ENCODE data around the gene ZNF512B.
"Not testable (repeated sequence)": the region's sequence is repeated elsewhere in the genome, so short reads cannot be mapped to it uniquely, and the experiment has no call there.

The ZNF512B gene

GRCh38 chr20:63935447-63935846 is 34.3 kb downstream of the ZNF512B start:
- H3K4me3 ChIP-seq (ENCODE audit: low read depth, low read length), result no peak overlapping the region

GRCh38 chr20:63934271-63935068 is 35.3 kb downstream of the ZNF512B start:
- H3K4me3 ChIP-seq (ENCODE audit: low read depth, low read length), result no peak overlapping the region

DNA sequence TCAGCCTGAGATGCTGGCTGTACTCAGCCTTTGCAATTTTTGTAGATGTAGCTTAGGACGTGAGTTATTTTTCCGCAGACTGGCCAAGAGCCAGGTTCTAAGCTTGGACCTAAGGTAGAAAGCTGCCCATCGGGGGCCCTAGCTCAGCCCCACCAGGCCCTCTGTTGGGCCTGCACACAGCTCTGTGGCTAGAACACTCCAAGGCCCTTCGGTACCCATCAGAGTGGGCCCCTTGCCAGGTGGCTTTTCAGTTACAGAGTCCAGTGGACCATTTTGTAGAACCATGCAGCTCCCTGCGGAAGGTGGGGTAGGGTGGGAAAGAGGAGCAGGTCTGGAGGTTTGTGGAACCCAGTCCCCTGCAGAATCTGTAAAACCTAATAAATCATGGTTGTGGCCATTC is 36.1 kb downstream of the ZNF512B start:
- H3K4me3 ChIP-seq (ENCODE audit: low read depth, low read length), result no peak overlapping the region

DNA sequence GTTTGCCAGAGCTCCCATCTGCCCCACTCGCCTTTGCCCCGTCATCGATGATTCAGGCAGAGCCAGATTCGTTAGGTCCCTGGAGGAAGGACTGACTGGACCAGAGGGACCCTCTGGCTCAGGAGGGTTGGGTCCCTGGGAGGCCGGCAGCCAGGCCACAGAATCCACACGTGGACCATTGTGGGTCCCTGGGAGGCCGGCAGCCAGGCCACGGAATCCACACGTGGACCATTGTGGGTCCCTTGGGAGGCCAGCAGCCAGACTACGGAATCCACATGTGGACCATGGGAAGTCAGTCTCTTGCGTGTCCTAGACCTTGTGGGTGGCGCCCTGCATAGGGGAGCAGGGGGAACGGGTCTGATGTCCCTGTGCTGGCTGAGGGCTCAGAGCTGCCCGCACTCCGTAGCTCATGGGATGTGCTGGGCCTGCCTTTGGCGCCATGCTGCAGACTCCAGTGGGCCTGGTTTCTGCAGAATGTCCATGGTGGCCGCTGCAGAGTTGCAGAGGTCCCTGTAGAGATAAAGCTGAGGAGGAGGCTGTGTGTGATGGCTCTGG is 37.0 kb downstream of the ZNF512B start:
- no peak overlapping the region for H3K4me3 ChIP-seq (ENCODE audit: low read depth, low read length)

GRCh38 chr20:63931735-63932134 is 38.0 kb downstream of the ZNF512B start:
- no peak overlapping the region for H3K4me3 ChIP-seq (ENCODE audit: low read depth, low read length)

- H3K4me3 ChIP-seq (ENCODE audit: low read depth, low read length), result no peak overlapping the region
These were observed 38.7 kb downstream of the ZNF512B start for GRCh38 chr20:63930971-63931553.

DNA sequence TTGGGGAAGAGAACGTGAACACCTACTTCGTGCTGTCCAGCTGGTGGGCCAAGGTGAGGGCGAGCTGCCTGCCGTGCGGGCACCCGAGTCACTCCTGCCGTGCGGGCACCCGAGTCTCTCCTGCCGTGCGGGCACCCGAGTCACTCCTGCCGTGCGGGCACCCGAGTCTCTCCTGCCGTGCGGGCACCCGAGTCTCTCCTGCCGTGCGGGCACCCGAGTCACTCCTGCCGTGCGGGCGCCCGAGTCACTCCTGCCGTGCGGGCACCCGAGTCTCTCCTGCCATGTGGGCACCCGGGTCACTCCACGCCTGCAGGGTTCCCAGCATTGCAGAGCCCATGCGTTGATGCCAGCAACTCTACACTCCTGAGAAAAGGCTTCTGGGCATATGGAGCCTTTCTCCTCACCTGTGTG is 40.3 kb downstream of the ZNF512B start:
- not testable (repeated sequence) for H3K4me3 ChIP-seq (ENCODE audit: low read depth, low read length)

GRCh38 chr20:63929071-63929470 is 40.7 kb downstream of the ZNF512B start:
- H3K4me3 ChIP-seq (ENCODE audit: low read depth, low read length), result no peak overlapping the region

- H3K4me3 ChIP-seq (ENCODE audit: low read depth, low read length), result no peak overlapping the region
These were observed 43.4 kb downstream of the ZNF512B start for GRCh38 chr20:63926298-63926697.

- no peak overlapping the region for H3K4me3 ChIP-seq (ENCODE audit: low read depth, low read length)
These were observed 45.5 kb downstream of the ZNF512B start for GRCh38 chr20:63924241-63924640.

DNA sequence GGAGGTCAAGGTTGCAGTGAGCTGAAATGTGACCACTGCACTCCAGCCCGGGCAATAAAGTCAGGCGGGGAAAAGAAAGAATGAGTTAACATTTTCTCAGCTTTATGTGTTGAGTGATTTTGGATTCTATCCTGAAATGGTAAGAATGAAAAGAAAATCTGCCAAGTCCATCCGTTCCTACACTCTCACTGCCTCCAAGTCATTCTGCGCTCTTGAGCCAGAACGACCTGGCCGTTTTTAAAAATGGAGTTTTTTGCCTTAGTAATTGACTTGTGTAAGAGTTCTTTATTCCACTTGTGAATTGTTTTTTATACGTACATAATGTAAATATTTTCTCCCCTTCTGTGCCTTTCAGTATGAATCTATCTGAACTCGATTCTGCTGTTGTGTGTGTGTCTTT is 46.1 kb downstream of the ZNF512B start:
- H3K4me3 ChIP-seq (ENCODE audit: low read depth, low read length), result no peak overlapping the region

- no peak overlapping the region for H3K4me3 ChIP-seq (ENCODE audit: low read depth, low read length)
These were observed 49.5 kb downstream of the ZNF512B start for GRCh38 chr20:63920226-63920625.

DNA sequence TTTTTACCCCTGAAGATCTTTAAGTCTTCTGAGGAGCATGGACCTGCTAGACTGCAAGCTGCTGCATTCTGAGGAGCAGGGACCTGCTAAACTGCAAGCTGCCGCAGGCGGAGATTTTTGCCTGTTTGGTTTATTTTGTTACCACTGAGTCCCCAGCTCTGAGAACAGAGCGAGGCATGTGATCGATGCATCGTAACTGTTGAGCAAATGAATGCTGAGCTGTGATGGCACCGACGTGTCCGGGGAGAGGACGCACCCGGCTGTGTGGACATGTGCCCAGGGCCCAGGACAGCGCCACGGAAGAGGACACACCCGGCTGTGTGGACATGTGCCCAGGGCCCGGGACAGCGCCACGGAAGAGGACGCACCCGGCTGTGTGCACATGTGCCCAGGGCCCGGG is 50.6 kb downstream of the ZNF512B start:
- H3K4me3 ChIP-seq (ENCODE audit: low read depth, low read length), result no peak overlapping the region

- no peak overlapping the region for H3K4me3 ChIP-seq (ENCODE audit: low read depth, low read length)
These were observed 51.9 kb downstream of the ZNF512B start for GRCh38 chr20:63917811-63918210.

DNA sequence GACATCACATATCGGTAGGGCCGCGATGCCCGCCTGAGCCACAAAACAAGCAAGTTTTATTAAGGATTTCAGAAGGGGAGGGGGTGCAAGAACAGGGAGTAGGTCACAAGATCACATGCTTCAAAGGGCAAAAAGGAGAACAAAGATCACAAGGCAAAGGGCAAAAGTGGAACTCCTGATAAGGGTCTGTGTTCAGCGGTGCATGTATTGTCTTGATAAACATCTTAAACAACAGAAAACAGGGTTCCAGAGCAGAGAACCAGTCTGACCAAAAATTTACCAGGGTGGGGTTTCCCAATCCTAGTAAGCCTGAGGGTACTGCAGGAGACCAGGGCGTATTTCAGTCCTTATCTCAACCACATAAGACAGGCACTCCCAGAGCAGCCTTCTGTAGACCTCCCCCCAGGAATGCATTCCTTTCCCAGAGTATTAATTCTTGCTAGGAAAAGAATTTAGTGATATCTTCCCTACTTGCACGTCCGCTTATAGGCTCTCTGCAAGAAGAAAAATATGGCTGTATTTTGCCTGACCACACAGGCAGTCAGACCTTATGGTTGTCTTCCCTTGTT is 53.3 kb downstream of the ZNF512B start:
- not testable (repeated sequence) for H3K4me3 ChIP-seq (ENCODE audit: low read depth, low read length)

GRCh38 chr20:63915471-63915870 is 54.3 kb downstream of the ZNF512B start:
- H3K4me3 ChIP-seq (ENCODE audit: low read depth, low read length), result no peak overlapping the region

- H3K4me3 ChIP-seq (ENCODE audit: low read depth, low read length), result no peak overlapping the region
These were observed 56.0 kb downstream of the ZNF512B start for GRCh38 chr20:63913768-63914167.

DNA sequence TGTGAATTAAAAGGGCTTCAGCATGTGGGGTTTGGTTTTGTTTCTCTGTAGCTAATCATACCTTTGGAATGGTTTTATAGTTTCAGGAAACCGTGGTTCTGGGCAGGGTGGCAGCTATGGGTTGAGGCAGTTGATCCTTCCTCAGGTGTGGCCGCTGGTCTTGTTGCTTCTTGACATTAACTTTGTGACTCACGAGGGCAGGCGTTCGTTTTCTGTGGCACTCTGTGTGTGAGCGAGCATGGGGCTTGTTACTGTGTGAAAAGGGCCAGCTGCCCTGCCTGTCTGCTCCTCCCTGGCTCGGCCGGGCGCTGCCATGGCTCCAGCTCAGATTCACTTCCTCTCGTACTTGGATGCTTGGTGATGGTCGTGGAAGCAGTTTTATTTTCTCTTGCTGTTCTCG is 58.6 kb downstream of the ZNF512B start:
- H3K4me3 ChIP-seq (ENCODE audit: low read depth, low read length), result no peak overlapping the region

- no peak overlapping the region for H3K4me3 ChIP-seq (ENCODE audit: low read depth, low read length)
These were observed 61.6 kb downstream of the ZNF512B start for GRCh38 chr20:63908008-63908682.

All from iPS-11a (cell line).